ENCODE measurements around the gene IGSF21. TPM values are rescaled to one million over a fixed set of nuclear protein-coding genes. Genes with fewer than 3 reads are reported as not detected.

IGSF21 gene
- total RNA-seq, 1 donor from 2014 or later = 1.3 TPM

DNA sequence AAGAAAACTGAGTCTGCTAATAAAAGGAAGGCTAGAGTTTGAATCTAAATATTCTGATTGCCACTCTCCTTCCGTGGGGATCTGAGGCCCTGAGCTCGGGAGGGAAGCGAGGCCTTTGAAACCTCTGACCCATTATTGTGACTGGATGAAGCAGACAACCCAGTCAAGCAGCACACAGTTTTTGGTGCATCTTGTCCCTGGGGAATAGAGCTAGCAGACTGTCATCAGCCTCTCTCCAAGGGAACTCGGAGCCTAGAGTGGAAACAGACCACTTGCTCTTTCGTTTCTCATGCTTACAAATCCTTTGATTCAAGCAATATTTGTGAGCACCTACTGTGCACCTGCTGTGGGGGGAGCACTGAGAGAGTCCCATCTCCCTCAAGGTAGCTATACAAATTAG is 240.0 kb downstream of the IGSF21 start:
- Mint-ChIP-seq H3K27me3 (ENCODE audit: unreplicated experiment) (peaks cover 8% of the 10 kb centered on the region), H3K36me3 (ENCODE audit: unreplicated experiment) (peaks cover 6% of the 10 kb centered on the region), H3K4me1 (ENCODE audit: low read depth, unreplicated experiment) (peaks cover 15% of the 10 kb centered on the region), H3K27ac (ENCODE audit: unreplicated experiment) (no peak overlapping the region), H3K4me3 (ENCODE audit: unreplicated experiment) (no peak overlapping the region), H3K9me3 (ENCODE audit: unreplicated experiment) (peaks cover 8% of the 10 kb centered on the region)
- TF ChIP-seq, protein P1, sequence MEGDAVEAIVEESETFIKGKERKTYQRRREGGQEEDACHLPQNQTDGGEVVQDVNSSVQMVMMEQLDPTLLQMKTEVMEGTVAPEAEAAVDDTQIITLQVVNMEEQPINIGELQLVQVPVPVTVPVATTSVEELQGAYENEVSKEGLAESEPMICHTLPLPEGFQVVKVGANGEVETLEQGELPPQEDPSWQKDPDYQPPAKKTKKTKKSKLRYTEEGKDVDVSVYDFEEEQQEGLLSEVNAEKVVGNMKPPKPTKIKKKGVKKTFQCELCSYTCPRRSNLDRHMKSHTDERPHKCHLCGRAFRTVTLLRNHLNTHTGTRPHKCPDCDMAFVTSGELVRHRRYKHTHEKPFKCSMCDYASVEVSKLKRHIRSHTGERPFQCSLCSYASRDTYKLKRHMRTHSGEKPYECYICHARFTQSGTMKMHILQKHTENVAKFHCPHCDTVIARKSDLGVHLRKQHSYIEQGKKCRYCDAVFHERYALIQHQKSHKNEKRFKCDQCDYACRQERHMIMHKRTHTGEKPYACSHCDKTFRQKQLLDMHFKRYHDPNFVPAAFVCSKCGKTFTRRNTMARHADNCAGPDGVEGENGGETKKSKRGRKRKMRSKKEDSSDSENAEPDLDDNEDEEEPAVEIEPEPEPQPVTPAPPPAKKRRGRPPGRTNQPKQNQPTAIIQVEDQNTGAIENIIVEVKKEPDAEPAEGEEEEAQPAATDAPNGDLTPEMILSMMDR (IDR thresholded peaks at IDR 0.05; ENCODE audit: partially characterized antibody, unreplicated experiment) = no peak
- no peak for DNase-seq

DNA sequence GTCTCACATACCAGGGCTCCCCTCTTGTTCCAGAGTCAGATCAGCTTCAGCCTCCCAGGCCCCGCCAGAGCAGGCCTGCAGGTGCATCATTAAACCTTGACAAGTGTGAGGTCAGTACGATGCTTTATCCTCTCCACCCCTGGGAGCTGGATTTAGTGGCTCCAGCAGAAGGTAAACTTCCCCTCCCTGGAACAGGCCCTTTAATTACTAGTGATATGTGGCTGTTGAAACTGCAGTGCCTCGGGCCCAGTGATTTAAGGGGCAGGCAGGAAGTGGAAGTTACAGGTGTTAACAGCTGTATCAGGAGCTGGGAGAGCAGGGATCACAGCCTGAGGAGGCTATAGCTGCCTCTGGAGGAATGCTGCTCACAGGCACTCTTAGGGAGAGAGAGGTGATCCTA is 240.8 kb downstream of the IGSF21 start:
- no peak overlapping the region for H3K4me3 Mint-ChIP-seq (ENCODE audit: unreplicated experiment)
- no peak for DNase-seq
- peaks cover 8% of the 10 kb centered on the region for H3K27me3 Mint-ChIP-seq (ENCODE audit: unreplicated experiment)
- H3K27ac Mint-ChIP-seq (ENCODE audit: unreplicated experiment) = no peak overlapping the region
- peaks cover 14% of the 10 kb centered on the region for H3K4me1 Mint-ChIP-seq (ENCODE audit: low read depth, unreplicated experiment)
- TF ChIP-seq, protein P1 (IDR thresholded peaks at IDR 0.05; ENCODE audit: partially characterized antibody, unreplicated experiment) = no peak
- H3K9me3 Mint-ChIP-seq (ENCODE audit: unreplicated experiment) = peaks cover 10% of the 10 kb centered on the region
- H3K36me3 Mint-ChIP-seq (ENCODE audit: unreplicated experiment) = peaks cover 5% of the 10 kb centered on the region

DNA sequence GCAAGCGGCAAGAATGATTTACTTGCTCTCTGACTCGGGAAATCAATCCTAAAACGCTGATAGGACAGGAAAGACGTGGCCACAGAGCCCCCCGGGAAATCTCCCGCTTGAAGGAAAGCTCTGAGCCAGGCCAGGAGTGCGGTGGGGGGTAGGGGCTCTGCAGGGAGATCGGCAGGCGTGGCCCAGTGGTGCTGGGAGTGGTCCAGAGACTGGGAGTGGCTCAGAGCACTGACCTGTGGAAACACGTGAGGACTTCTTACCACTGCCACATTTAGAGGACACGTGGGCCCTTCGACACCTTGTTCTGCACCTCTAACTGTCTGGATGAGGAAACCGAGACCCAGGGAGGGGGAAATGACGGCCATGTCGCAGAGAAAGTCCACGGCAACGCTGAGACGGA is 243.1 kb downstream of the IGSF21 start:
- Mint-ChIP-seq H3K27ac (ENCODE audit: unreplicated experiment) (no peak overlapping the region), H3K36me3 (ENCODE audit: unreplicated experiment) (no peaks in the 10 kb centered on the region), H3K4me3 (ENCODE audit: unreplicated experiment) (no peak overlapping the region), H3K9me3 (ENCODE audit: unreplicated experiment) (peaks cover 3% of the 10 kb centered on the region), H3K27me3 (ENCODE audit: unreplicated experiment) (no peaks in the 10 kb centered on the region), H3K4me1 (ENCODE audit: low read depth, unreplicated experiment) (peaks cover 4% of the 10 kb centered on the region)
- TF ChIP-seq, protein P1 (IDR thresholded peaks at IDR 0.05; ENCODE audit: partially characterized antibody, unreplicated experiment) = no peak
- DNase-seq = peak; percentile 40

DNA sequence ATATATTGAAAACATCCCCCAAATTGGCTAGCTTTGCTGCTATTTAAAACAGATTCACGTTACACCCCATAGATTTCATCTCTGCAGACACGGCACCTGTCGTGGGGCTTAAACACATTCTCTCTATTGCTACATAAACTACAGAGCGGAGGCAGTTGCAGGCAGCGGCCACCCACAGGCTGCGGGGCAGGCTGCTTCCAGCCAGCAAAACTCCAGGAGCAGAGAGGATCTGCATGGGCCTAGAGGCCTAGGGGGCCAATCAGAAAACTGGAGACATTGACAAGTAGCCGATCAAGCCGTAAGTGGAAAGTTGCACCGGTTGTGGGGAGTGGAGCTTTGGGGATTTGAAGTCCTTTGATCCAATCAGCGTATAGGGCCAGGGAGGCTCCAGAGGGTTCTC is 244.1 kb downstream of the IGSF21 start:
- Mint-ChIP-seq H3K4me3 (ENCODE audit: unreplicated experiment) (no peak overlapping the region), H3K9me3 (ENCODE audit: unreplicated experiment) (peaks cover 6% of the 10 kb centered on the region), H3K4me1 (ENCODE audit: low read depth, unreplicated experiment) (peaks cover 1% of the 10 kb centered on the region), H3K27me3 (ENCODE audit: unreplicated experiment) (no peaks in the 10 kb centered on the region), H3K36me3 (ENCODE audit: unreplicated experiment) (no peaks in the 10 kb centered on the region), H3K27ac (ENCODE audit: unreplicated experiment) (no peak overlapping the region)
- TF ChIP-seq, protein P1 (IDR thresholded peaks at IDR 0.05; ENCODE audit: partially characterized antibody, unreplicated experiment) = no peak
- no peak for DNase-seq

DNA sequence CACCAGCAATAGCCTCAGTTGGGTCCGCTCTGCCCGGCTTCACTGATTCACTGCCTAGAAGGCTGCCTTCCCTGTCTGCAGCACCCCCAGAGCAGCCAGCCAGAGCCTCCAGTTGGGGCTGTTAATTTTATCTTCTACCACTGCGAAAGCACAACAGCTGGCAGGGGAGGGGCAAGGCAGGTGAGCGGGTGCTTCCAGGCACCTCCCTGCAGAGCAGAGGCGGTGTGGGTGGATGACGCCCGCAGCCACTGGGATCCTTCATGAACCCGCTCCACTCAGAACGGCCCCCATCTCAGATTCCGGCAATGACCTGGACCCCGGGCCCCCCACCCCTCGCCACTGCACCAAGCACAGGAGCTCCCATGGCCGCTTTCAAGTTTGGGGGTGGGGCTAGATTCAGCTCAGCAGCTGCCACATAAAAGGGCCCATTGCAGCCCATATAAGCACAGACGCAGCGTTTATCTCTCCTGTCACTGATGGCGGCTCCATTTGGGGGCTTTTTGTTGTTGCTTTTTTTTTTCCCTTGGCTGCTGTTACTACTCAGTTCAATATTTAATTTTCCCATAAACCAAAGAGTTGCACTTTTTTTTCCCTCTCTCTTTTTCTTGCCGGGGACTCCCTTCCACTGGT is 245.2 kb downstream of the IGSF21 start:
- TF ChIP-seq, protein P1 (IDR thresholded peaks at IDR 0.05; ENCODE audit: partially characterized antibody, unreplicated experiment) = no peak
- no peaks in the 10 kb centered on the region for H3K27me3 Mint-ChIP-seq (ENCODE audit: unreplicated experiment)
- peaks cover 1% of the 10 kb centered on the region for H3K4me1 Mint-ChIP-seq (ENCODE audit: low read depth, unreplicated experiment)
- H3K27ac Mint-ChIP-seq (ENCODE audit: unreplicated experiment) = no peak overlapping the region
- no peak overlapping the region for H3K4me3 Mint-ChIP-seq (ENCODE audit: unreplicated experiment)
- no peak for DNase-seq
- peaks cover 6% of the 10 kb centered on the region for H3K9me3 Mint-ChIP-seq (ENCODE audit: unreplicated experiment)
- H3K36me3 Mint-ChIP-seq (ENCODE audit: unreplicated experiment) = no peaks in the 10 kb centered on the region
